GM18505 (cell line): Measurements from ENCODE around the gene SLC16A13.
A peak's percentile ranks its signal among the peaks of the same experiment; 100 is the strongest.

Experiments
- ATAC-seq: cut with Tn5 transposase; IDR thresholded peaks from one replicate; pipeline ENCODE4 v1.9.1; 2021; ENCODE audit not compliant: unreplicated experiment
- POLR2A ChIP-seq: IDR thresholded peaks from 4 replicates; pipeline ENCODE4 v1.6.1; 2011; ENCODE audit warnings: borderline replicate concordance; ENCODE audit not compliant: insufficient read depth, insufficient read length; ENCODE audit errors: extremely low read depth

SLC16A13 gene

DNA sequence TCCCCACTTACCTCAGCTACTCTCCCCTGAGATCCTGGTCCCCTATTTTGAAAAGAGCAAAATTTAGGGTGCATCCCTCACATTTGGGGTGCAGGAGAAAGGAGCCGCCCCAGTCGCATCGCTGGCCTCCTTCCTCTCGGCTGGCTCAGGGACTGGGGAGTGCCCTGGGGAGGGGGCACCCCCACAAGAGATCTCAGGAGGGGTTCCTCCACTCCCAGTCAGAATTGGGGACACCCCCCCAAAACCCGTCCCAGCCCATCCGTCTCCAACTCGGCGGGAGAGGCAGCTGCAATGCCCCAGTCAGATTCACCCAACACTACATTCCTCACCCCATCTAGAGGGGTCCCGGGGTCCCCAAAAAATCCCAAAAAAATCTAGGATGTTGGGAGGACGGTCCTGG, 16.4 kb upstream of the SLC16A13 start:
- TF ChIP-seq POLR2A, result no peak
- ATAC-seq, result no peak

- ATAC-seq, result no peak
- no peak for TF ChIP-seq POLR2A
These were observed 15.8 kb upstream of the SLC16A13 start for GRCh38 chr17:7019839-7020519.

- no peak for TF ChIP-seq POLR2A
- no peak for ATAC-seq
These were observed 14.7 kb upstream of the SLC16A13 start for GRCh38 chr17:7020894-7021664.

- peak; percentile 63 for ATAC-seq
- TF ChIP-seq POLR2A, result peak; percentile 46
These were observed 13.6 kb upstream of the SLC16A13 start for GRCh38 chr17:7021993-7022778.

DNA sequence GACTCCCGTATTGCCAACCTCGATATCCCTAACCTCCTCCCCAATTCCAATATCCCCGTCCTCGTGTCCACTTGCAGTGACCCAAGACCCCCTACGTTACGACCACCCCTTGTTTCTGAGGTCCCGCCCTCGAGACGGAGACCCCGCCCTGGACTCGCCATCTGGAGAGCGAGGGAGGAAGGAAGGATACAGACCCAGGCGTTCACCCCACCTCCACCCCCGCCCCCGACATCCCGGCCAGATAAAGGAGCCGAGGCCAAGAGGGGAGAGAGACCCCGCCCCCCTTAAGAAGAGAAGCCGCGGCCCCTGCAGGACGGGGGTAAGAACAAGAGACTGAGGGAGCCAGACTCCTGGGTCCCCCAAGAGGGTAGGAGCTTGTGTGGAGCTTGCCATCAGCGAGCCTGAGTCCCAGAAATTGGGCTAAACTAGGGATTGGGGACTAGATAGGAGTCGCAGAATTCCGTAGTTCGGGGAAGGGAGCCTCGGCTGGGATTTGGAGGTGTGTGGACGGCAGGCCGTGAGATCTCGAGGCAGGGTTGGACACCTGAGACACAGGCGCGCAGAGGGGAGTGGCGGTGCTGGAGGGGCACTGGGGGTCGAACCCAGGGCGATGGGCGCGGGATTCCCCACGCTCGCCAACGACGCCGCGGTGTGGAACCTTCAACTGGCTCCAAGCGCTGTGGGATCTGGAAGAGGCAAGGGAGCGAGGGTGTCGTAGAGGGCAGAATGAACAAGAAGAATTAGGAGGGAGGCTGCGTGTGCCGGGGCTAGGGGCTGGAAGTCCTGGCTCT, 12.8 kb upstream of the SLC16A13 start, which contains the start of gene BCL6B:
TSS of gene BCL6B (plus strand) at position 270 of the 791 bp plus-strand sequence. CDS start 622 bp downstream, outside the sequence.
- TF ChIP-seq POLR2A, result no peak
- no peak for ATAC-seq

DNA sequence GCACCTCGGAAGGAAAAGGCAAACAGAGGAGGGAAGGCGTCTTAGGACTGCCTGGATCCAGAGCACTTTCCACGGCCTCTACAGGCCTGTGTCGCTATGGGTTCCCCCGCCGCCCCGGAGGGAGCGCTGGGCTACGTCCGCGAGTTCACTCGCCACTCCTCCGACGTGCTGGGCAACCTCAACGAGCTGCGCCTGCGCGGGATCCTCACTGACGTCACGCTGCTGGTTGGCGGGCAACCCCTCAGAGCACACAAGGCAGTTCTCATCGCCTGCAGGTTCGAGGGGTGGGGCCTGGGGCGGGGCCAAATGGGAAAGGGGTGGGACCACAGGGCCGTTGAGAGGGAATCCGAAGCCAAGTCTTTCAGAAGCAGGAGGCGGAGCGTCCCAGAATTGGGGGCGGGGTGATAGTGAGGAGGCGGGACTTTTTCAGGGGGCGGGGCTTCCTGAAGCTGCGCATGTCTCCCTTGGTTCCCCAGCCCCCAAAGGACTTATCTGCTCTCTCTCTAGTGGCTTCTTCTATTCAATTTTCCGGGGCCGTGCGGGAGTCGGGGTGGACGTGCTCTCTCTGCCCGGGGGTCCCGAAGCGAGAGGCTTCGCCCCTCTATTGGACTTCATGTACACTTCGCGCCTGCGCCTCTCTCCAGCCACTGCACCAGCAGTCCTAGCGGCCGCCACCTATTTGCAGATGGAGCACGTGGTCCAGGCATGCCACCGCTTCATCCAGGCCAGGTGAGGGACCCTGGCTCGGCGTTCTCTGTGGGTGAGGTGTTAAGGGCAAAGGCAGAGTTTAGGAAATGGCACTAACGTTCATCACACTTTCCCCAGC, 12.0 kb upstream of the SLC16A13 start:
- no peak for ATAC-seq

DNA sequence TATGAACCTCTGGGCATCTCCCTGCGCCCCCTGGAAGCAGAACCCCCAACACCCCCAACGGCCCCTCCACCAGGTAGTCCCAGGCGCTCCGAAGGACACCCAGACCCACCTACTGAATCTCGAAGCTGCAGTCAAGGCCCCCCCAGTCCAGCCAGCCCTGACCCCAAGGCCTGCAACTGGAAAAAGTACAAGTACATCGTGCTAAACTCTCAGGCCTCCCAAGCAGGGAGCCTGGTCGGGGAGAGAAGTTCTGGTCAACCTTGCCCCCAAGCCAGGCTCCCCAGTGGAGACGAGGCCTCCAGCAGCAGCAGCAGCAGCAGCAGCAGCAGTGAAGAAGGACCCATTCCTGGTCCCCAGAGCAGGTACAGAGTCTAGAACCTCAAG, 11.4 kb upstream of the SLC16A13 start:
- TF ChIP-seq POLR2A, result no peak
- ATAC-seq, result no peak

More for the DNA sequence above, 12.0 kb upstream of the SLC16A13 start:
- peak; percentile 35 for TF ChIP-seq POLR2A

- no peak for ATAC-seq
- TF ChIP-seq POLR2A, result no peak
These were observed 10.6 kb upstream of the SLC16A13 start for GRCh38 chr17:7025245-7025644.

DNA sequence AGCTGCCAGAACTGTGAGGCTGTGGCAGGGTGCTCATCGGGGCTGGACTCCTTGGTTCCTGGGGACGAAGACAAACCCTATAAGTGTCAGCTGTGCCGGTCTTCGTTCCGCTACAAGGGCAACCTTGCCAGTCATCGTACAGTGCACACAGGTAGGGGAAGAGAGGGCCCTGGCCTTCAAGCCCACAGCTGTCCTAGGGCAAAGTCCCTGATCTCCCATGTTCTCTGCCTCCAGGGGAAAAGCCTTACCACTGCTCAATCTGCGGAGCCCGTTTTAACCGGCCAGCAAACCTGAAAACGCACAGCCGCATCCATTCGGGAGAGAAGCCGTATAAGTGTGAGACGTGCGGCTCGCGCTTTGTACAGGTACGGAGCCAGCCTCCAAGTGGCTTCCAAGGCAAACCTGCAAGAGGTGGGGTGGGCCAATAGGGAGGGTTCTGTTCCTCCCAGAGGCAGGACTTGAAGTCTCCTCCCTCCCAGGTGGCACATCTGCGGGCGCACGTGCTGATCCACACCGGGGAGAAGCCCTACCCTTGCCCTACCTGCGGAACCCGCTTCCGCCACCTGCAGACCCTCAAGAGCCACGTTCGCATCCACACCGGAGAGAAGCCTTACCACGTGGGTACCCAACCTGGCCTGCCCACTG, 9.2 kb upstream of the SLC16A13 start:
- no peak for TF ChIP-seq POLR2A
- ATAC-seq, result no peak

DNA sequence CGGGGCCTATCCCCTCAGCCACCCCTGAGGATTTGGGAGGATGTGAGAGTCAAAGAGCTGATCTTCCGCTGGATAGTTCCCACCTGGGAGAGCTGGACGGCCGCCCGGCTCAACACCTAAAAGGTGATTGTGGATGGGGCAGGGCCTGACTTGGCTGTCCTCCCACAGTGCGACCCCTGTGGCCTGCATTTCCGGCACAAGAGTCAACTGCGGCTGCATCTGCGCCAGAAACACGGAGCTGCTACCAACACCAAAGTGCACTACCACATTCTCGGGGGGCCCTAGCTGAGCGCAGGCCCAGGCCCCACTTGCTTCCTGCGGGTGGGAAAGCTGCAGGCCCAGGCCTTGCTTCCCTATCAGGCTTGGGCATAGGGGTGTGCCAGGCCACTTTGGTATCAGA, 8.5 kb upstream of the SLC16A13 start:
- TF ChIP-seq POLR2A, result no peak
- ATAC-seq, result no peak

- no peak for TF ChIP-seq POLR2A
- no peak for ATAC-seq
These were observed 6.7 kb upstream of the SLC16A13 start for GRCh38 chr17:7029096-7029495.
